SK-N-DZ (cell line): ENCODE results near the gene ZNF17. TPM values are rescaled to one million over a fixed set of nuclear protein-coding genes. Genes with fewer than 3 reads are reported as not detected.
"Not testable (repeated sequence)": the region's sequence is repeated elsewhere in the genome, so short reads cannot be mapped to it uniquely, and the experiment has no call there.

Source experiments
- DNase-seq: peaks from one replicate; pipeline ENCODE4 v3.0.0-alpha.2; 2015; ENCODE audit warnings: low spot score
- polyA plus RNA-seq, 2 experiments: library from polyadenylated mRNA; depleted of rRNA; stranded (reverse); fragments of >200 nt; gene quantifications; 2 replicates each; pipeline ENCODE4 v1.2.3, GENCODE V29; 2014

The ZNF17 gene
- polyA plus RNA-seq (2014; cell fraction: cytosol; rRNA removed): 4.1 and 4.8 TPM in 2 replicates
- polyA plus RNA-seq (2014; cell fraction: nucleus; rRNA removed): 4.4 and 13.5 TPM in 2 replicates

GRCh38 chr19:57410877-57411671, at the start of gene ZNF17:
Gene ZNF17 (plus strand): TSS chr19:57411161. CDS start chr19:57413616, 2,455 bp downstream.
- DNase-seq: peak; percentile 86

GRCh38 chr19:57362419-57362818, 48.5 kb upstream of the ZNF17 start:
- DNase-seq: no peak

GRCh38 chr19:57362997-57363687, 47.8 kb upstream of the ZNF17 start, which contains the start of the genes TRAPPC2B and ZNF547:
Gene TRAPPC2B (plus strand): TSS chr19:57363551. CDS start chr19:57364834, 1,283 bp downstream.
Gene ZNF547 (plus strand): TSS chr19:57363551. CDS start chr19:57368556, 5,005 bp downstream.
- peak; percentile 98 for DNase-seq

- DNase-seq: no peak
These were observed 47.2 kb upstream of the ZNF17 start for GRCh38 chr19:57363688-57364181.

GRCh38 chr19:57366776-57367175, 44.2 kb upstream of the ZNF17 start:
- no peak for DNase-seq

- DNase-seq: no peak
These were observed 36.8 kb upstream of the ZNF17 start for GRCh38 chr19:57374179-57374578.

- not testable (repeated sequence) for DNase-seq
These were observed 36.3 kb upstream of the ZNF17 start for GRCh38 chr19:57374647-57375046.

GRCh38 chr19:57376151-57376550, 34.8 kb upstream of the ZNF17 start:
- DNase-seq: no peak

- DNase-seq: no peak
These were observed 33.3 kb upstream of the ZNF17 start for GRCh38 chr19:57377498-57378146.

GRCh38 chr19:57380923-57381322, 30.0 kb upstream of the ZNF17 start:
- no peak for DNase-seq

GRCh38 chr19:57382806-57383488, 28.0 kb upstream of the ZNF17 start:
- no peak for DNase-seq

- no peak for DNase-seq
These were observed 21.7 kb upstream of the ZNF17 start for GRCh38 chr19:57389194-57389729.

- DNase-seq: peak; percentile 98
These were observed 21.0 kb upstream of the ZNF17 start, which contains the start of gene ZNF548 for GRCh38 chr19:57389730-57390598. Gene ZNF548 (plus strand): TSS chr19:57389854. CDS start chr19:57390100, 246 bp downstream.

- no peak for DNase-seq
These were observed 15.3 kb upstream of the ZNF17 start for GRCh38 chr19:57395710-57396109.

- no peak for DNase-seq
These were observed 12.1 kb upstream of the ZNF17 start for GRCh38 chr19:57398868-57399267.

GRCh38 chr19:57403737-57404563, 7.0 kb upstream of the ZNF17 start:
- DNase-seq: no peak

- DNase-seq: peak; percentile 45
These were observed 4.3 kb upstream of the ZNF17 start for GRCh38 chr19:57406516-57407123.

GRCh38 chr19:57419439-57419838, 8.5 kb downstream of the ZNF17 start:
- DNase-seq: no peak
